Panc1 (cell line): Measurements from ENCODE around the gene HTT. TPM values are rescaled to one million over a fixed set of nuclear protein-coding genes. Genes with fewer than 3 reads are reported as not detected.
"Not testable (repeated sequence)": the region's sequence is repeated elsewhere in the genome, so short reads cannot be mapped to it uniquely, and the experiment has no call there.

Experiments
- ATAC-seq: fragments of 200-7000 bp; cut with Tn5 transposase; 2 replicates; pipeline ENCODE4 v1.9.1; 2020; ENCODE audit warnings: mild to moderate bottlenecking, moderate library complexity
- BruUV-seq: library from RNA; stranded (reverse); fragments of 400-500 nt; replicated peaks from 2 replicates; lab custom pipeline; 2021; lab: Mats Ljungman, UMichigan
- CTCF ChIA-PET: fragments of 300-600 bp; sonication (Branson Sonifier 250); formaldehyde crosslinking; loops from one replicate; lab custom pipeline; 2022; ENCODE audit warnings: antibody characterized with exemption; lab: Charles Lee
- POLR2A ChIA-PET: fragments of 300-600 bp; sonication (Branson Sonifier 250); formaldehyde crosslinking; loops from one replicate; lab custom pipeline; 2022; ENCODE audit warnings: antibody characterized with exemption; lab: Charles Lee
- DNase-seq: peaks from one replicate; pipeline ENCODE4 v3.0.0-alpha.2; 2010; ENCODE audit warnings: low read depth, low spot score
- H3K27ac ChIP-seq: 2 replicates; pipeline ENCODE4 v1.5.1; 2011; ENCODE audit warnings: mild to moderate bottlenecking, low read length, inconsistent platforms
- H3K27me3 ChIP-seq: fragments of 200-500 bp; sonication (Bioruptor generic); 2 replicates; pipeline ENCODE4 v1.6.0; 2014; ENCODE audit warnings: low read length, inconsistent platforms; ENCODE audit not compliant: control insufficient read depth, insufficient read depth
- H3K36me3 ChIP-seq: fragments of 200-500 bp; sonication (Bioruptor generic); 2 replicates; pipeline ENCODE4 v1.5.1; 2014; ENCODE audit warnings: inconsistent platforms, mild to moderate bottlenecking, low read length, moderate library complexity; ENCODE audit not compliant: control insufficient read depth, insufficient read depth
- H3K4me1 ChIP-seq: 2 replicates; pipeline ENCODE4 v1.5.1; 2011; ENCODE audit warnings: inconsistent platforms, mild to moderate bottlenecking, low read length, moderate library complexity; ENCODE audit not compliant: control insufficient read depth, insufficient read depth
- H3K4me3 ChIP-seq, 2 experiments: 2 replicates each; pipeline ENCODE4 v1.5.1; 2011 to 2012; ENCODE audit warnings: low read depth in 2 of 2, low read length in 2 of 2, mild to moderate bottlenecking in 2 of 2, inconsistent platforms in 1 of 2, moderate library complexity in 1 of 2
- H3K9me3 ChIP-seq: fragments of 200-500 bp; sonication (Bioruptor generic); 2 replicates; pipeline ENCODE4 v1.5.1; 2014; ENCODE audit warnings: low read depth, mild to moderate bottlenecking, inconsistent platforms, low read length, moderate library complexity; ENCODE audit not compliant: control insufficient read depth, insufficient read depth
- POLR2AphosphoS5 ChIP-seq: IDR thresholded peaks from 2 replicates; pipeline ENCODE4 v1.6.1; 2012; ENCODE audit warnings: mild to moderate bottlenecking, low read depth, low read length, moderate library complexity
- SIN3A ChIP-seq: IDR thresholded peaks from 2 replicates; pipeline ENCODE4 v1.6.1; 2012; ENCODE audit warnings: low read depth, mild to moderate bottlenecking, low read length, moderate library complexity, borderline replicate concordance; ENCODE audit not compliant: insufficient read depth
- TCF7L2 ChIP-seq: IDR thresholded peaks from 2 replicates; pipeline ENCODE4 v1.6.1; 2011; ENCODE audit warnings: mild to moderate bottlenecking, low read depth, low read length, inconsistent platforms
- in situ Hi-C: cut with HindIII; loops from 2 replicates; pipeline ENCODE4 v1.10.0; 2016; ENCODE audit warnings: low sequenced_read_pairs, low pct_unique_long_range_greater_than_20kb
- intact Hi-C: fragments of 100-400 bp; cut with micrococcal nuclease; formaldehyde crosslinking; loops from one replicate; pipeline ENCODE4 v1.10.0; 2022; ENCODE audit not compliant: unreplicated experiment
- total RNA-seq: library from RNA; stranded (reverse); gene quantifications from one replicate; pipeline ENCODE4 v1.2.1, GENCODE V29; 2021; ENCODE audit not compliant: unreplicated experiment
- TF ChIP-seq, protein P1 (sequence below): fragments of 450-650 bp; IDR thresholded peaks from 2 replicates; pipeline ENCODE4 v1.5.1; 2017; ENCODE audit warnings: mild to moderate bottlenecking
- TF ChIP-seq, protein P2 (sequence below), 2 experiments: IDR thresholded peaks; 2 replicates each; pipeline ENCODE4 v1.6.1; 2011 to 2012; ENCODE audit warnings: low read depth in 2 of 2, control low read depth in 1 of 2, low read length in 1 of 2, mild to moderate bottlenecking in 1 of 2, moderate library complexity in 1 of 2; ENCODE audit not compliant: insufficient read depth in 1 of 2

Gene HTT
- total RNA-seq, 1 experiment from 2014 or later: 24.7 TPM

DNA sequence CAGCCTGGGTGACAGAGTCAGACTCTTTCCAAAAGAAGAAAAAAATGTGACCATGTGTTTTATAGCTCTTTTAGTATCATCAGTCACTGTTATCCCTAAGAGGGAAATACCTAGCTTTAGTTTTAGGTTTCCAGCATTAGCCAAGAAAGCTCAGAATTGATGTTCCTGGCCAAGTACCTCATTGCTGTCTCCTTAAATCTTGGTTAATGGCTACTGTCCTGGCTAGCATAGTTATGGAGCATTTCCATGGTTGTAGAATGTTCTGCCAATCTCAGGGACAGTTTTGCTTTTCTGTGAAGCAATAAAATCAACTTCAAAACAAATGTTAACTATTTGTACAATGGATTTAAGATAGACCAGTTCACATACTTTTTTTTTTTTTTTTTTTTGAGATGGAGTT is 74.4 kb downstream of the HTT start:
- in situ Hi-C loops: no loop called here
- no peaks in the 10 kb centered on the region for H3K36me3 ChIP-seq
- DNase-seq: no peak
- no peaks in the 10 kb centered on the region for H3K9me3 ChIP-seq
- H3K4me1 ChIP-seq: no peaks in the 10 kb centered on the region
- no peaks in the 10 kb centered on the region for H3K27me3 ChIP-seq
- no peak overlapping the region for H3K4me3 ChIP-seq
- H3K27ac ChIP-seq: no peak overlapping the region
- no TSS peak for BruUV-seq
- ATAC-seq: no peak
- TF ChIP-seq TCF7L2 (no peak), POLR2AphosphoS5 (no peak), SIN3A (no peak)
- TF ChIP-seq, protein P1, sequence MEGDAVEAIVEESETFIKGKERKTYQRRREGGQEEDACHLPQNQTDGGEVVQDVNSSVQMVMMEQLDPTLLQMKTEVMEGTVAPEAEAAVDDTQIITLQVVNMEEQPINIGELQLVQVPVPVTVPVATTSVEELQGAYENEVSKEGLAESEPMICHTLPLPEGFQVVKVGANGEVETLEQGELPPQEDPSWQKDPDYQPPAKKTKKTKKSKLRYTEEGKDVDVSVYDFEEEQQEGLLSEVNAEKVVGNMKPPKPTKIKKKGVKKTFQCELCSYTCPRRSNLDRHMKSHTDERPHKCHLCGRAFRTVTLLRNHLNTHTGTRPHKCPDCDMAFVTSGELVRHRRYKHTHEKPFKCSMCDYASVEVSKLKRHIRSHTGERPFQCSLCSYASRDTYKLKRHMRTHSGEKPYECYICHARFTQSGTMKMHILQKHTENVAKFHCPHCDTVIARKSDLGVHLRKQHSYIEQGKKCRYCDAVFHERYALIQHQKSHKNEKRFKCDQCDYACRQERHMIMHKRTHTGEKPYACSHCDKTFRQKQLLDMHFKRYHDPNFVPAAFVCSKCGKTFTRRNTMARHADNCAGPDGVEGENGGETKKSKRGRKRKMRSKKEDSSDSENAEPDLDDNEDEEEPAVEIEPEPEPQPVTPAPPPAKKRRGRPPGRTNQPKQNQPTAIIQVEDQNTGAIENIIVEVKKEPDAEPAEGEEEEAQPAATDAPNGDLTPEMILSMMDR: no peak
- TF ChIP-seq, protein P2, sequence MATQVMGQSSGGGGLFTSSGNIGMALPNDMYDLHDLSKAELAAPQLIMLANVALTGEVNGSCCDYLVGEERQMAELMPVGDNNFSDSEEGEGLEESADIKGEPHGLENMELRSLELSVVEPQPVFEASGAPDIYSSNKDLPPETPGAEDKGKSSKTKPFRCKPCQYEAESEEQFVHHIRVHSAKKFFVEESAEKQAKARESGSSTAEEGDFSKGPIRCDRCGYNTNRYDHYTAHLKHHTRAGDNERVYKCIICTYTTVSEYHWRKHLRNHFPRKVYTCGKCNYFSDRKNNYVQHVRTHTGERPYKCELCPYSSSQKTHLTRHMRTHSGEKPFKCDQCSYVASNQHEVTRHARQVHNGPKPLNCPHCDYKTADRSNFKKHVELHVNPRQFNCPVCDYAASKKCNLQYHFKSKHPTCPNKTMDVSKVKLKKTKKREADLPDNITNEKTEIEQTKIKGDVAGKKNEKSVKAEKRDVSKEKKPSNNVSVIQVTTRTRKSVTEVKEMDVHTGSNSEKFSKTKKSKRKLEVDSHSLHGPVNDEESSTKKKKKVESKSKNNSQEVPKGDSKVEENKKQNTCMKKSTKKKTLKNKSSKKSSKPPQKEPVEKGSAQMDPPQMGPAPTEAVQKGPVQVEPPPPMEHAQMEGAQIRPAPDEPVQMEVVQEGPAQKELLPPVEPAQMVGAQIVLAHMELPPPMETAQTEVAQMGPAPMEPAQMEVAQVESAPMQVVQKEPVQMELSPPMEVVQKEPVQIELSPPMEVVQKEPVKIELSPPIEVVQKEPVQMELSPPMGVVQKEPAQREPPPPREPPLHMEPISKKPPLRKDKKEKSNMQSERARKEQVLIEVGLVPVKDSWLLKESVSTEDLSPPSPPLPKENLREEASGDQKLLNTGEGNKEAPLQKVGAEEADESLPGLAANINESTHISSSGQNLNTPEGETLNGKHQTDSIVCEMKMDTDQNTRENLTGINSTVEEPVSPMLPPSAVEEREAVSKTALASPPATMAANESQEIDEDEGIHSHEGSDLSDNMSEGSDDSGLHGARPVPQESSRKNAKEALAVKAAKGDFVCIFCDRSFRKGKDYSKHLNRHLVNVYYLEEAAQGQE (IDR thresholded peaks at IDR 0.05; ENCODE audit: insufficient read depth in 1 of 2, low read depth in 2 of 2, low read length in 1 of 2): no peak
- ChIA-PET CTCF (no interaction called here), POLR2A (no interaction called here)
- intact Hi-C loops: no loop called here

DNA sequence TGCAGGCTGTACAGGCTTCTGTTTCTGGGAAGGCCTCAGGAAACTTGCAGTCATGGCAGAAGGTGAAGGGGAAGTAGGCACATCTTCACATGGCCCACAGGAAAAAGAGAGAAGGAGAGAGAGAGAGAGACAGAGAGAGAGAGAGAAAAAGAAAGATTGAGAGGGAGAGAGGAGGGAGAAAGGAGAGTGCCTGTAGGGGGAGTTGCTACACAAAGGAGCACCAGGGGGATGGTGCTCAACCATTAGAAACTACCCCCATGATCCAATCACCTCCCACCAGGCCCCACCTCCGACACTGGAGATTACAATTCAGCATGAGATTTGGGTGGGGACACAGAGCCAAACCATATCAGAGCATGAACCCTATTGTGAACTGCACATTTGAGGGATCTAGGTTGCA is 76.8 kb downstream of the HTT start:
- intact Hi-C loops, H3K4me3 ChIP-seq, H3K27me3 ChIP-seq, H3K36me3 ChIP-seq, H3K9me3 ChIP-seq, H3K4me1 ChIP-seq, POLR2A ChIA-PET, DNase-seq, BruUV-seq, CTCF ChIA-PET, ATAC-seq, in situ Hi-C loops, H3K27ac ChIP-seq: not testable (repeated sequence)

DNA sequence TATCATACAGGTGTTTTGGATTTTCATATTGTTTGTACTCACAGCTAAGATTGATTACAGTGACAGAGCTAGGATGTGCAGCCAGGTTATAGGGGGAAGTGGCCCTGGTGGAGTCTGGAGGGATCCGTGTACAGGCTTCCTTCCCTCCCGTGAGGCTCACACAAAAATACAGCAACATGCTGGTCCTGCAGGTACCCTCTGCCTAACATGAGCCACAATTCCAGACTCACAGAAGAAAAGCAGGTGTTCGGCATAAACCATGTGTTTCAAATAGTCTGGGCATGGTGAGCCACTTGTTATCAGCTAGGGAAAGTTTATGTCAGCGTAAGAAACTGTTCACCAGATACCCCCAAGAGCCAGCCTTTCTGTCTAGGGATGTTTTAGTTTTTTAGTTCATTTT is 82.9 kb downstream of the HTT start:
- H3K27ac ChIP-seq: no peak overlapping the region
- CTCF ChIA-PET: no interaction called here
- no peak for ATAC-seq

More for the DNA sequence above, 82.9 kb downstream of the HTT start:
- Histone ChIP-seq H3K4me3 (no peak overlapping the region), H3K27me3 (no peaks in the 10 kb centered on the region), H3K4me1 (no peaks in the 10 kb centered on the region), H3K9me3 (no peaks in the 10 kb centered on the region), H3K36me3 (no peaks in the 10 kb centered on the region; the same call in 1 of the 2 replicates)
- no peak for DNase-seq
- TF ChIP-seq, protein P1: no peak
- TF ChIP-seq SIN3A (no peak), TCF7L2 (no peak), POLR2AphosphoS5 (no peak)
- TF ChIP-seq, protein P2 (IDR thresholded peaks at IDR 0.05; ENCODE audit: insufficient read depth in 1 of 2, low read depth in 2 of 2, low read length in 1 of 2): no peak
- in situ Hi-C loops (no loop called here), intact Hi-C loops (no loop called here)
- POLR2A ChIA-PET: no interaction called here
- BruUV-seq: no TSS peak
